ENCODE results near the gene SH3BP4. TPM values are rescaled to one million over a fixed set of nuclear protein-coding genes. Genes with fewer than 3 reads are reported as not detected.

The SH3BP4 gene
- total RNA-seq, 1 donor from 2014 or later, result 45.7 TPM

DNA sequence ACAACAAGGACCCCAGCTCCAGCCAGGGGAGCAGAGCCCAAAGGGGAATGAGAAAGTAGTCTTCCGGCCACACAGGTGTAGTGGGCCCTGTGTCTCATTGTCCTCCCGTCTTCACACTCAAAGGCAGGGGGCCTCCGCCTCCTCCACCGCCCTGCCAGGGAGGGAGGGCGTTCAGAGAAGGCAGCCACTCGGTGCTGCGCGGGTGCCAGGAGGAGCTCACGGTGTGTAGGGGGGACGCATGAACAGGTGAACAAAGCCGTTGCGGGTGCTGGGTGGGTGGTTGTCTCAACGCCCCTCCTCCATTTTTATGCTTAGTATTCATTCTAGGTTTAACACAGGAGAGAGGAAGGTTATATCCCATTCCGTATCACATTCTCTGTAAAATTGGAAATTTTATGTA is 36.7 kb downstream of the SH3BP4 start:
- no peak overlapping the region for H3K4me3 Mint-ChIP-seq (ENCODE audit: low read depth)
- H3K9me3 Mint-ChIP-seq (ENCODE audit: low read depth), result no peaks in the 10 kb centered on the region
- DNase-seq (ENCODE audit: low spot score, unreplicated experiment), result no peak
- TF ChIP-seq, protein P1, sequence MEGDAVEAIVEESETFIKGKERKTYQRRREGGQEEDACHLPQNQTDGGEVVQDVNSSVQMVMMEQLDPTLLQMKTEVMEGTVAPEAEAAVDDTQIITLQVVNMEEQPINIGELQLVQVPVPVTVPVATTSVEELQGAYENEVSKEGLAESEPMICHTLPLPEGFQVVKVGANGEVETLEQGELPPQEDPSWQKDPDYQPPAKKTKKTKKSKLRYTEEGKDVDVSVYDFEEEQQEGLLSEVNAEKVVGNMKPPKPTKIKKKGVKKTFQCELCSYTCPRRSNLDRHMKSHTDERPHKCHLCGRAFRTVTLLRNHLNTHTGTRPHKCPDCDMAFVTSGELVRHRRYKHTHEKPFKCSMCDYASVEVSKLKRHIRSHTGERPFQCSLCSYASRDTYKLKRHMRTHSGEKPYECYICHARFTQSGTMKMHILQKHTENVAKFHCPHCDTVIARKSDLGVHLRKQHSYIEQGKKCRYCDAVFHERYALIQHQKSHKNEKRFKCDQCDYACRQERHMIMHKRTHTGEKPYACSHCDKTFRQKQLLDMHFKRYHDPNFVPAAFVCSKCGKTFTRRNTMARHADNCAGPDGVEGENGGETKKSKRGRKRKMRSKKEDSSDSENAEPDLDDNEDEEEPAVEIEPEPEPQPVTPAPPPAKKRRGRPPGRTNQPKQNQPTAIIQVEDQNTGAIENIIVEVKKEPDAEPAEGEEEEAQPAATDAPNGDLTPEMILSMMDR (IDR thresholded peaks at IDR 0.05; ENCODE audit: unreplicated experiment), result no peak
- no peak overlapping the region for H3K27ac Mint-ChIP-seq
- peaks cover 9% of the 10 kb centered on the region for H3K36me3 Mint-ChIP-seq (ENCODE audit: insufficient read depth)
- peaks cover 21% of the 10 kb centered on the region for H3K4me1 Mint-ChIP-seq (ENCODE audit: low read depth)
- no peaks in the 10 kb centered on the region for H3K27me3 Mint-ChIP-seq

- Mint-ChIP-seq H3K9me3 (ENCODE audit: low read depth) (no peaks in the 10 kb centered on the region), H3K27ac (peak overlapping the region; percentile 29), H3K27me3 (no peaks in the 10 kb centered on the region), H3K36me3 (ENCODE audit: insufficient read depth) (peaks cover 11% of the 10 kb centered on the region), H3K4me1 (ENCODE audit: low read depth) (peaks cover 22% of the 10 kb centered on the region), H3K4me3 (ENCODE audit: low read depth) (no peak overlapping the region)
- TF ChIP-seq, protein P1 (IDR thresholded peaks at IDR 0.05; ENCODE audit: unreplicated experiment), result no peak
- no peak for DNase-seq (ENCODE audit: low spot score, unreplicated experiment)
Observed at GRCh38 chr2:234989183-234989701, 37.4 kb downstream of the SH3BP4 start.

DNA sequence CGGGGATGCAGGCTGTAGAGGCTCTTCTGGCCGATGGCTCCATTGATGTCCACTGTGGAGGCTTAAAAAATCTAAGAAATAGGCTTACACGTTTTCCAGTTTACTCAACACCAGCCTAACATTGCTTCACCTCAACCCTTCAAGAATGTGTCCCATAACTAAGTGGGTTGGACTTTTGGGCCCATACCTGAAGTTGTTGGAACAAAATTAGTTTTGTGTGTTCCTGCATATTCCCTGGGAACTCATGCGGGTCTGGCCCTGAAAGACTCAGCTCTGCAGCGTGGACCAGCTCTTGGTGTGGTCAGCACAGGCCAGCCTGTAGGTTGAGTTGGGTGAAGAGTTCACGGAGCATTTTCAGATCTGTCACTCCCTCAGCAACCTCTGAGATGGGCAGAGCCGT is 38.5 kb downstream of the SH3BP4 start:
- H3K4me1 Mint-ChIP-seq (ENCODE audit: low read depth), result peaks cover 25% of the 10 kb centered on the region
- H3K27me3 Mint-ChIP-seq, result no peaks in the 10 kb centered on the region
- H3K36me3 Mint-ChIP-seq (ENCODE audit: insufficient read depth), result peaks cover 11% of the 10 kb centered on the region
- no peak overlapping the region for H3K4me3 Mint-ChIP-seq (ENCODE audit: low read depth)
- no peak for DNase-seq (ENCODE audit: low spot score, unreplicated experiment)
- TF ChIP-seq, protein P1 (IDR thresholded peaks at IDR 0.05; ENCODE audit: unreplicated experiment), result no peak
- no peak overlapping the region for H3K27ac Mint-ChIP-seq
- H3K9me3 Mint-ChIP-seq (ENCODE audit: low read depth), result no peaks in the 10 kb centered on the region

- Mint-ChIP-seq H3K4me3 (ENCODE audit: low read depth) (no peak overlapping the region), H3K27ac (no peak overlapping the region), H3K36me3 (ENCODE audit: insufficient read depth) (peaks cover 16% of the 10 kb centered on the region), H3K4me1 (ENCODE audit: low read depth) (peaks cover 31% of the 10 kb centered on the region), H3K9me3 (ENCODE audit: low read depth) (no peaks in the 10 kb centered on the region), H3K27me3 (no peaks in the 10 kb centered on the region)
- DNase-seq (ENCODE audit: low spot score, unreplicated experiment), result no peak
- TF ChIP-seq, protein P1 (IDR thresholded peaks at IDR 0.05; ENCODE audit: unreplicated experiment), result no peak
Observed at GRCh38 chr2:234991290-234991689, 39.5 kb downstream of the SH3BP4 start.

GRCh38 chr2:234991793-234992192 is 40.0 kb downstream of the SH3BP4 start:
- TF ChIP-seq, protein P1 (IDR thresholded peaks at IDR 0.05; ENCODE audit: unreplicated experiment), result no peak
- H3K9me3 Mint-ChIP-seq (ENCODE audit: low read depth), result no peaks in the 10 kb centered on the region
- no peaks in the 10 kb centered on the region for H3K27me3 Mint-ChIP-seq
- H3K4me1 Mint-ChIP-seq (ENCODE audit: low read depth), result peaks cover 33% of the 10 kb centered on the region
- no peak for DNase-seq (ENCODE audit: low spot score, unreplicated experiment)
- H3K4me3 Mint-ChIP-seq (ENCODE audit: low read depth), result no peak overlapping the region
- peaks cover 19% of the 10 kb centered on the region for H3K36me3 Mint-ChIP-seq (ENCODE audit: insufficient read depth)
- peak overlapping the region; percentile 59 for H3K27ac Mint-ChIP-seq

All from progenitor cell of endocrine pancreas (in vitro differentiated cells).